GF-D8 (cell line): Measurements from ENCODE around the gene PRIM2.
"Not testable (repeated sequence)": the region's sequence is repeated elsewhere in the genome, so short reads cannot be mapped to it uniquely, and the experiment has no call there.

ENCODE experiments used
- DNase-seq: peaks from one replicate; lab custom pipeline; 2025; lab: John Stamatoyannopoulos, UW

PRIM2 gene

GRCh38 chr6:57317060-57317943, at the start of gene PRIM2:
PRIM2 (plus strand) TSS chr6:57317630; CDS start chr6:57318446, 816 bp downstream.
- peak; percentile 76 for DNase-seq

- DNase-seq = no peak
These were observed 49.2 kb upstream of the PRIM2 start for GRCh38 chr6:57268294-57268640.

GRCh38 chr6:57274113-57274824, 43.2 kb upstream of the PRIM2 start:
- DNase-seq = not testable (repeated sequence)

GRCh38 chr6:57275384-57275783, 42.0 kb upstream of the PRIM2 start:
- DNase-seq = no peak

GRCh38 chr6:57276946-57277345, 40.5 kb upstream of the PRIM2 start:
- DNase-seq = no peak

- DNase-seq = no peak
These were observed 38.9 kb upstream of the PRIM2 start for GRCh38 chr6:57278570-57278969.

GRCh38 chr6:57279013-57279412, 38.4 kb upstream of the PRIM2 start:
- DNase-seq = no peak

GRCh38 chr6:57283106-57283505, 34.3 kb upstream of the PRIM2 start:
- no peak for DNase-seq

GRCh38 chr6:57283911-57284455, 33.4 kb upstream of the PRIM2 start:
- no peak for DNase-seq

- not testable (repeated sequence) for DNase-seq
These were observed 29.3 kb upstream of the PRIM2 start for GRCh38 chr6:57288136-57288535.

- not testable (repeated sequence) for DNase-seq
These were observed 24.0 kb upstream of the PRIM2 start for GRCh38 chr6:57293472-57293871.

GRCh38 chr6:57294862-57295445, 22.5 kb upstream of the PRIM2 start:
- no peak for DNase-seq

- DNase-seq = no peak
These were observed 19.9 kb upstream of the PRIM2 start for GRCh38 chr6:57297505-57297904.

- no peak for DNase-seq
These were observed 18.7 kb upstream of the PRIM2 start for GRCh38 chr6:57298741-57299140.

GRCh38 chr6:57301757-57302156, 15.7 kb upstream of the PRIM2 start:
- no peak for DNase-seq

- DNase-seq = no peak
These were observed 15.0 kb upstream of the PRIM2 start for GRCh38 chr6:57302477-57302876.

- DNase-seq = no peak
These were observed 13.3 kb upstream of the PRIM2 start for GRCh38 chr6:57303931-57304681.

- no peak for DNase-seq
These were observed 12.3 kb upstream of the PRIM2 start for GRCh38 chr6:57305107-57305506.

GRCh38 chr6:57305761-57306160, 11.7 kb upstream of the PRIM2 start:
- DNase-seq = no peak

- DNase-seq = no peak
These were observed 11.2 kb upstream of the PRIM2 start for GRCh38 chr6:57306273-57306672.

- DNase-seq = no peak
These were observed 9.6 kb upstream of the PRIM2 start for GRCh38 chr6:57307850-57308249.

- not testable (repeated sequence) for DNase-seq
These were observed 8.7 kb upstream of the PRIM2 start for GRCh38 chr6:57308755-57309154.
